GM19328 (cell line): Measurements from ENCODE around the gene ATF7IP.
"Not testable (repeated sequence)": the region's sequence is repeated elsewhere in the genome, so short reads cannot be mapped to it uniquely, and the experiment has no call there.

Experiments
- ATAC-seq: cut with Tn5 transposase; IDR thresholded peaks from one replicate; pipeline ENCODE4 v1.9.1; 2021; ENCODE audit warnings: mild to moderate bottlenecking, moderate library complexity; ENCODE audit not compliant: unreplicated experiment

ATF7IP gene, protein sequence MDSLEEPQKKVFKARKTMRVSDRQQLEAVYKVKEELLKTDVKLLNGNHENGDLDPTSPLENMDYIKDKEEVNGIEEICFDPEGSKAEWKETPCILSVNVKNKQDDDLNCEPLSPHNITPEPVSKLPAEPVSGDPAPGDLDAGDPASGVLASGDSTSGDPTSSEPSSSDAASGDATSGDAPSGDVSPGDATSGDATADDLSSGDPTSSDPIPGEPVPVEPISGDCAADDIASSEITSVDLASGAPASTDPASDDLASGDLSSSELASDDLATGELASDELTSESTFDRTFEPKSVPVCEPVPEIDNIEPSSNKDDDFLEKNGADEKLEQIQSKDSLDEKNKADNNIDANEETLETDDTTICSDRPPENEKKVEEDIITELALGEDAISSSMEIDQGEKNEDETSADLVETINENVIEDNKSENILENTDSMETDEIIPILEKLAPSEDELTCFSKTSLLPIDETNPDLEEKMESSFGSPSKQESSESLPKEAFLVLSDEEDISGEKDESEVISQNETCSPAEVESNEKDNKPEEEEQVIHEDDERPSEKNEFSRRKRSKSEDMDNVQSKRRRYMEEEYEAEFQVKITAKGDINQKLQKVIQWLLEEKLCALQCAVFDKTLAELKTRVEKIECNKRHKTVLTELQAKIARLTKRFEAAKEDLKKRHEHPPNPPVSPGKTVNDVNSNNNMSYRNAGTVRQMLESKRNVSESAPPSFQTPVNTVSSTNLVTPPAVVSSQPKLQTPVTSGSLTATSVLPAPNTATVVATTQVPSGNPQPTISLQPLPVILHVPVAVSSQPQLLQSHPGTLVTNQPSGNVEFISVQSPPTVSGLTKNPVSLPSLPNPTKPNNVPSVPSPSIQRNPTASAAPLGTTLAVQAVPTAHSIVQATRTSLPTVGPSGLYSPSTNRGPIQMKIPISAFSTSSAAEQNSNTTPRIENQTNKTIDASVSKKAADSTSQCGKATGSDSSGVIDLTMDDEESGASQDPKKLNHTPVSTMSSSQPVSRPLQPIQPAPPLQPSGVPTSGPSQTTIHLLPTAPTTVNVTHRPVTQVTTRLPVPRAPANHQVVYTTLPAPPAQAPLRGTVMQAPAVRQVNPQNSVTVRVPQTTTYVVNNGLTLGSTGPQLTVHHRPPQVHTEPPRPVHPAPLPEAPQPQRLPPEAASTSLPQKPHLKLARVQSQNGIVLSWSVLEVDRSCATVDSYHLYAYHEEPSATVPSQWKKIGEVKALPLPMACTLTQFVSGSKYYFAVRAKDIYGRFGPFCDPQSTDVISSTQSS

GRCh38 chr12:14365294-14366208, at the start of gene ATF7IP:
ATF7IP (plus strand) TSS chr12:14365682; CDS start chr12:14423916, 58,234 bp downstream.
- peak; percentile 71 for ATAC-seq

GRCh38 chr12:14317362-14318146, 47.9 kb upstream of the ATF7IP start:
- no peak for ATAC-seq

GRCh38 chr12:14319704-14320427, 45.6 kb upstream of the ATF7IP start:
- not testable (repeated sequence) for ATAC-seq

DNA sequence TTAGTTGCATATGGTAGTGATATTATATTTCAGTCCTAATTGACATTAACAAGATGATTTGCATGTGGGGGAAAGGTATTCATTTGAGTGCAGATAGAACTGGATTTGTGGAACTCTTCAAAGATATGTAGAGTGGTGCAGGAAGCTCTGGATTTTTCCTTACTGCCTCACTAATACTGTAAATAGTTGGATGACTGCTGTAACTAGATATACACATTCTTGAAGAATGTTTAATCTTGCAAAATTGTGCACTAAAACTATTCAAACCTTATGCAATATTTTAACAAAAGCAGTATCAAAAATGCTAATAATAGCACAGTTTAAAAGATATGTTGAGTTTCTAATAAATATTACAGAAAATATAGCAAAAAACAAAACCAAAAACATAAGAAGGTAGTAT, 43.1 kb upstream of the ATF7IP start:
- ATAC-seq, result no peak

- ATAC-seq, result no peak
Observed at GRCh38 chr12:14325716-14326343, 39.7 kb upstream of the ATF7IP start.

DNA sequence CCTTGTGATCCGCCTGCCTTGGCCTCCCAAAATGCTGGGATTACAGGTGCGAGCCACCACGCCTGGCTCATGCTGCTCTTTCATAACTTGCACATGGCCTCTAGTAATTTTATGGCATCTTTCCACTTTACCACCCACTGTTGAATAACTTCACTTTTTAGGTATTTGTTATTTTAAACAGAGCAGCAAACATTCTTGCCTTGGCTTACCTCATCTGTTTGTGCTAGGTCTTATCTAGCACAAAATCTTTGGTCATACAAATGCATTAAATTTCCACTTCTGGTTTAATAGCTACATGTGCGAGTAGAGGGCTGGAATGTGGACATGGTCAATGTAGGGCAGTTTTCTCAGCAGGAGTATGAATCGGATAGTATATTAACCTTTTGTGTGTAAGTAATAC, 38.8 kb upstream of the ATF7IP start:
- ATAC-seq, result no peak

- ATAC-seq, result no peak
Observed at GRCh38 chr12:14327711-14328110, 37.8 kb upstream of the ATF7IP start.

- no peak for ATAC-seq
Observed at GRCh38 chr12:14332482-14332881, 33.0 kb upstream of the ATF7IP start.

- ATAC-seq, result no peak
Observed at GRCh38 chr12:14340371-14340770, 25.1 kb upstream of the ATF7IP start.

DNA sequence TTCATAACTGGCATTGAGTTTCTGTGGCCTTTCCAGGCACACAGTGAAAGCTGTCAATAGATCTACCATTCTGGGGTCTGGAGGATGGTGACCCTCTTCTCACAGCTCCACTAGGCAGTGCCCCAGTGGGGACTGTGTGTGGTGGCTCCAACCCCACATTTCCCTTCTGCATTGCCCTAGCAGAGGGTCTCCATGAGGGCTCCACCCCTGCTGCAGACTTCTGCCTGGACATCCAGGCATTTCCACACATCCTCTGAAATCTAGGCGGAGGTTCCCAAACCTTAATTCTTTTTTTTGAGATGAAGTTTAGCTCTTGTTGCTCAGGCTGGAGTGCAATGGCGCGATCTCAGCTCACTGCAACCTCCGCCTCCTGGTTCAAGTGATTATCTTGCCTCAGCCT, 14.0 kb upstream of the ATF7IP start:
- not testable (repeated sequence) for ATAC-seq

DNA sequence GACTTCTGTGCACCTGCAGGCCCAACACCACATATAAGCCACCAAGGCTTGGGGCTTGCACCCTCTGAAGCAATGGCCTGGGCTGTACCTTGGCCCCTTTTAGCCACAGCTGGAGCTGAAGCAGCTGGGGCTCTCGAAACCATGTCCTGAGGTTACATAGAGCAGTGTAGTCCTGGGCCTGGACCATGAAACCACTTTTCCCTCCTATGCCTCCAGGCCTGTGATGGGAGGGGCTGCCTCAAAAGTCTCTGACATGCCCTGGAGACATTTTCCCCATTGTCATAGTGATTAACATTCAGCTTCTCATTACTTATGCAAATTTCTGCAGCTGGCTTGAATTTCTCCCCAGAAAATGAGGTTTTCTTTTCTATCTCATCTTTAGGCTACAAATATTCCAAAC, 13.4 kb upstream of the ATF7IP start:
- ATAC-seq, result not testable (repeated sequence)

- not testable (repeated sequence) for ATAC-seq
Observed at GRCh38 chr12:14354665-14355064, 10.8 kb upstream of the ATF7IP start.

DNA sequence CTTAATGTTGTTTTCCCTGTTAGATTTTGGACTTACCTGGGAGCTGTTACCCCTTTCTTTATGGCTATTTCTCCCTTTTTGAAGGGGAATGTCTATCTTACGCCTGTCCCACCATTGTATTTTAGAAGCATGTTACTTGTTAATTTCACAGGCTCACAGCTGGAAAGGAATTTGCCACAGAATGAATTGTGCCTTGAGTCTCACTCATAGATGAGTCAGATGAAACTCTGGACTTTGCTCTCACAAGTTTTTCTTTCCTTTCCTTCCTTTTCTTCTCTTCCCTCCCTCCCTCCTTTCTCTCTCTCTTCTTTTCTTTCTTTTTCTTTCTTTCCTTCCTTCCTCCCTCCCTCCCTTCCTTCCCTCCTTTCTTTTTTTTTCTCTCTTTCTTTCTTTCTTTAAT, 9.3 kb upstream of the ATF7IP start:
- no peak for ATAC-seq

DNA sequence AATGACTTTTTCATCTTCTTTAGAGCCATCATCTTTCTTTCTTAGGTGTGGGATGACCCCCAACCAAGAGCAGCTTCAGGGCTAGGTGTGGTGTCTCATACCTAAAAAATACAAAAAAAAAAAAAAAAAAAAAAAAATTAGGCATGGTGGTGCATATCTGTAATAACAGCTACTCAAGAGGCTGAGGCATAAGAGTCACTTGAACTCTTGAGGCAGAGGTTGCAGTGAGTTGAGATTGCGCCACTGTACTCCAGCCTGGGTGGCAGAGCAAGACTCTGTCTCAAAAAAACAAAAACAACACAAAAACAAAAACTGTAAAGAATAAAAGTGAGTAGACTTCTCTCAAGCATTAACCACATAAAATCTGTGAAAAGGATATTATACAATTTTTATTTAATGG, 8.0 kb upstream of the ATF7IP start:
- no peak for ATAC-seq

DNA sequence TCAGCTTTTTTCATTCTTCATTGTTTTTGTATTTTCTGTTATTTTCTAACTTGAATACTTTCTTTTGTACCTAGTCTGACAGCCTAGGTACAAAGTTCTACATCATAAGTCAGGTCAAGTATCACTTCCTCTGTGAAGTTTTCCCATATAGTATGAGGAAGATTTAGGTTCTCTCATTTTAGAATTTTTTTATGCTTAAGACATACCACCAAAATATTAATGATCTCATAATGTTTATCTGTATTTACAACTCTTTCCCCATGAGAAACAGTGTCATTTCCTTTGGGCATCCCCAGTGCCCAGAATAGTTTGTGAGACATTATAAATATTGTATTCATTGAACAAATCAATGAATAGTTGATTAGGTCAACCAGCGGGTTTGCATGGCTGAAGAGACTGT, 3.1 kb upstream of the ATF7IP start:
- ATAC-seq, result no peak

DNA sequence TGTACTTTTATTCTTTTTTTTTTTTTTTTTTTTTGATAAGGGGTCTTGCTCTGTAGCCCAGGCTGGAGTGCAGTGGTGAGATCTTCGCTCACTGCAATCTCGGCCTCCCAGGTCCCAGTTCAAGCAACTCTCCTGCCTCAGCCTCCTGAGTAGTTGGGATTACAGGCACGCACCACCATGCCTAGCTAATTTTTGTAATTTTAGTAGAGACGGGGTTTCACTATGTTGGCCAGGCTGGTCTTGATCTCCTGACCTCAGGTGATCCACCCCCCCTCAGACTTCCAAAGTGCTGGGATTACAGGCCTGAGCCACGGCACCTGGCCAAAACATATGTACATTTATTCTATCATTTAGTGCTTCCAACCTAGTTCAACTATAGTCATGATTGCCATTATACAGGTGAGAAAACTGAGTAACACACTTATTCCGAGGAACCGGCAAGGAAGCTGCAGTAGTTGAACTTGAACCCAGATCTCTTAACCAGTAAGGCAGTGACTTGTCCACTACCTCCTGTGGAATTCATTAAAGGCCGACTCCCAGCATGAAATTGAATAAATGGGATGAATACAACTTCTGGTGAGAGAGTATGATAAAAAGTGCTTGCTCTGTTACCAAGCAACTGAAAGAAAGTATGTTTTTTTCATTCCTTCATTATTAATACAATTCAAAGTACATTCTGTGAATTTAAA, 755 bp upstream of the ATF7IP start:
- ATAC-seq, result no peak

GRCh38 chr12:14366209-14367039, 942 bp downstream of the ATF7IP start:
- ATAC-seq, result no peak
